Inferior parietal cortex (tissue), 1 donor: ENCODE results near the gene FAM185A.
"Not testable (repeated sequence)": the region's sequence is repeated elsewhere in the genome, so short reads cannot be mapped to it uniquely, and the experiment has no call there.

Experiments
- DNase-seq: peaks from one replicate; pipeline ENCODE4 v3.0.0-alpha.2; 2016; ENCODE audit errors: extremely low spot score

Gene FAM185A

DNA sequence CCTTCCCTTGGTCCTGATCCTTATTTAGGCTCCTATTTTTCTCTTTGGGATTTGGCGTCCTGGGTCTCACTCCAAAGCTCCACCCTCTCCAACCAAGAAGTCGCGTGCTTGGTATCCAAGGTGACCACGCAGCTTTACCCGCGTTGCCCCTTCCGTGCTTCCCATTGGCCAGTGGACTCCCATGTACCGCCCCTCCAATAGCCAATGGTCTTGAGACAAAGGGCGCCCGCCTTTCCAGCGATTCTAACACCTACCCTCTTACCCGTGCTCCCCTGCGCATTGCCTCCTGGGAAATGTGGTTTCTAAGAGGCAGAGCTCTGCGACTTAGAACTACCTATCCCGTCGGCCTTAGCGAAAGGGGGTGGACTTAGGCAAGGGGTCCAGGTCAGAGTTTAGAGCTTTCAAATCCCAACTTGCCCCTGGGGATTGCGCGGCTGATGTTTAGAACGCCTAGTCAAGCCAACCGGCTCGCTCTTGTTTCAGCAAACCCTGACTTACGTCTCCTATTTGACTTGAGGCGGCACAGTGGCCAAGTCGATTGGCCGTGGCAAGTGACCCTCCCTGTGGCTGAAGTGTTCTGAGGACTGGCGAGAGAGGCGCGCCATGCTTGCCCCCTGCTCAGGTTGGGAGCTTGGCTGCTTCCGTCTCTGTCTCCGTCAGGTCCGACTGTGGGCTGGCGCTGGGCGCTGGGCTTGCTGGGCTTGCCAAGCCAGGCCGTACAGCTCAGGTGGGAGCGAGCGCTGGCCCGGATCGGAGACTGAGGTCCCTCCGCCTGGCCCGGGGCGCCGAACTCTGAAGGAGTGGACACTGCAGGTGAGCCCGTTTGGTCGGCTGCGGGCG lies at the start of gene FAM185A:
FAM185A (plus strand) TSS at position 395 of the 840 bp plus-strand sequence; CDS start at position 604, 209 bp downstream.
- DNase-seq, result peak; percentile 100

DNA sequence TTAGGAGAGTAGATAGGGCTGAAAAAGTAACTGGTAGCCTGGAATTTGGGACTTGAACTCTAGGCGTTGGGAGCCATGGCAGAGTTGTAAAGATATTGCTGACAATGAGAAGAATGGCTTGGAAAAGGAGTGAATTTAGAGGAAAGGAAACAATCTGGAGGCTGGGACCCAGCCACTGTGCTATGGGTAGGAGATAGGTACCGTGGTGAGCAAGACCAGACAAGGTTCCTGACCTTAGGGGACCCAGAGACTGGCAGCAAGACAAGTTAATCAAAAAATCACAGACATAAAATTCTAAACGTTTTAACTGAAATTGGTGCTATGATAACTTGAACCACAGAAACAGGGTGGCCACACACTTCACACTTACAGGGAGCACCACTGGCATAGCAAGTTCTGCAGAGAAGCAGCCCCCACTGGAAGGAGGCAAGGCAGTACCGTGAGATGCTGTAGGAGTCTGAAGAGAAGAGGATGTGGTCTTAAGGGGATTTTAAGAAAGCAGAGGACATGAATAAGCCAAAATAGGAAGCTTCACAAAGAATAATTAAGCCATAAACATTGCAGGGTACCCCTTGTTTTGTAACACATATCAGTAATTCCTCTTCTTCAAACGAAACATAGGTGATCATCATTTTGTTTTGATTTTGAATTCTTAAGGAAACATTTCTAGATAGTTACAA lies 35.6 kb upstream of the FAM185A start:
- DNase-seq, result not testable (repeated sequence)

DNA sequence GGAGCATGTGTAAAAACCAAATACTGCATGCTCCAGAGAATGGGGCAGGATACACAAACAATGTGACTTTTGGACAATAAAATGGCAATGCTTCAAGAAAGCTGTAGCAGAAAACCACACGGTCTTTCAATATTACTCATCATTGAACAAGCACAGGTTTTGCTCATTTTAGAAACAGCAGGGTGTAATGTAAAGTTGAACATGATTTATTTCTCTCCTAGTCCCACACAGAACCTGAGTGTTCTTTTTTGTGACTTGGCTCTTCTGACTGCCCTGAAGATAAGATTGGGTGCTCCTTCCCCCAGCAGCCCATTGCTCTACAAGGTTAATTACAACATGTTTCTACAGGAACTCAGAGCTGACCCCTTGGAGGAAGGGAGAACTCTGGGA lies 35.1 kb upstream of the FAM185A start:
- not testable (repeated sequence) for DNase-seq

DNA sequence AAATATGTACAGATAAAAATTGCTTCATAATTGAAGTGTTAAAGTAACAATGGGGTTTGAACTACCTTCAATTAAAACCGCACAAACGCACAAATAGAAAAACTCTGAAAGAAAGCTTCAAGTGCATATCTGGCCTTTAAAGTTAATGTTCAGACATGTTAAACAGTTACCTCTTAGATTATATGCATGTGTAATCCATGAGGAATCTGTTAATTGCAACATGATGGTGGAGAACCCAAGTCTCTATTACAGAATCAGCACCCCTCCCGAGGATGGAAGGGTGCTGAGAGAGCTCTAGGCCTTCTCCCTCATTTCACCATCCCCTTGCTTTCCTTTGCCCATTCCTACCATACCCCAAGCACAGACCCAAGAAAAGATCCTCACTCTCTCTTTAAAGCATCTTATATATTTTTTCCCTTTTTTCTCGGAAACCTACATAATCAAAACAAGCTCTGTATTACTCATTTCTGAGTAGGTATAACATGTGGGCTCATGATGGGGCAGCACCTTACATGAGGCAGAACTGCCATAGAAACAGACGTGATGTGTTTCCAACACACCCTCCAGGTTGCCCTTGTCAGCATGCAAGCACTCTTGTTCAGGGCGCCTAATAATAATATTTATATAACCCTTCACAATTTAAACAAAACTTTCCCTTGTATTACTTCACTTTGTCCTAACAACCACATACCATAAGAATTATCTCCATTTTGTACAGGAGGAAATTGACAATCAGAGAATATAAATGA lies 33.9 kb upstream of the FAM185A start:
- DNase-seq, result not testable (repeated sequence)

DNA sequence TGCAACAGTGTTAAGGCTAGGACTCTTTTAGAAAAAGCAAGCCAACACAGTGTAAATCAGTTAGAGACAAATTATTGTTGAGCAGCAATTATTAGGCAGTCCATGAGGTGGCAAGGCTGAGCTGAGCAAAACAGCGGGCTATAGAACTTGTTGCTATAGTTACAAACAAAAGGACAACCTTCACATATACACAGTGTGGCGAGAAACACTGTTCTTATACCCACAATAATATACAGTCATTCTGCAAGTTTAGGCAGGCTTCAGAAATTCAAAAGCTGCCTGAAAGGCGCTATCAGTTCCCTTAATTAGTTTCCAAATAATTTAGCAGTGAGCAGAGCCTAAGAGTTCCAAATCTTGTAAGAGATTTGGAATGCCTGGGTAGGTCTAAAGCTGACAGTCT lies 33.1 kb upstream of the FAM185A start:
- DNase-seq, result not testable (repeated sequence)

DNA sequence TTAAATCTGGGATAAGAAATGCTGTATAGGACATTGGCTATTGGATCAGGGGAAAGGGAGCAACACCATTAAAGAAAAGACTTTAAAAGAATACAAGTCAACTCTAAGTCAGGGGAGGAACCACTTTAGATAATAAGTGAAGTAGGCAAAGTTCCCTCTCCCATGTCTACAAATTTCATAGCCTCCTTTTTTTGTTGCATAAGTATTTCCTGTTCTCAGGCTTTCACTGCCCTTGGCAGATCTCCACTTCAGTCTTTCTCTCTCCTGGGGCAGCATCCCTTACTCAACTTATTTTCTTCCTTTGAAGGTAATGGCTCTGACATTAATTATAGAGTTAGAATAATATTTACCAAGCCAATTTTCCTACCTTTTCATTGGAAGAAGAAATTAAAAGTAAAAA lies 30.3 kb upstream of the FAM185A start:
- not testable (repeated sequence) for DNase-seq

DNA sequence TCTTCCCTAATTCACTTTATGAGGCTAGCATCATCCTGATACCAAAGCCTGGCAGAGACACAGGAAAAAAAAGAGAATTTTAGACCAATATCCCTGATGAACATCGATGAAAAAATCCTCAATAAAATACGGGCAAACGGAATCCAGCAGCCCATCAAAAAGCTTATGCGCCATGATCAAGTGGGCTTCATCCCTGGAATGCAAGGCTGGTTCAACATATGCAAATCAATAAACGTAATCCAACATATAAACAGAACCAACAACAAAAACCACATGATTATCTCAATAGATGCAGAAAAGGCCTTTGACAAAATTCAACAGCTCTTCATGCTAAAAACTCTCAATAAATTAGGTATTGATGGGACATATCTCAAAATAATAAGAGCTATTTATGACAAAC lies 22.6 kb upstream of the FAM185A start:
- DNase-seq, result not testable (repeated sequence)

DNA sequence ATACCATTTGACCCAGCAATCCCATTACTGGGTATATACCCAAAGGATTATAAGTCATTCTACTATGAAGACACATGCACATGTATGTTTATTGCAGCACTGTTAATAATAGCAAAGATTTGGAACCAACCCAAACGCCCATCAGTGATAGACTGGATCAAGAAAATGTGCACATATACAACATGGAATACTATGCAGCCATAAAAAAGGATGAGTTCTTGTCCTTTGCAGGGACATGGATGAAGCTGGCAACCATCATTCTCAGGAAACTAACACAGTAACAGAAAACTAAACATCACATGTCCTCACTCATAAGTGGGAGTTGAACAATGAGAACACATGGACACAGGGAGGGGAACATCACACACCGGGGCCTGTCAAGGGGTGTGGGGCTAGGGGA lies 19.1 kb upstream of the FAM185A start:
- not testable (repeated sequence) for DNase-seq

DNA sequence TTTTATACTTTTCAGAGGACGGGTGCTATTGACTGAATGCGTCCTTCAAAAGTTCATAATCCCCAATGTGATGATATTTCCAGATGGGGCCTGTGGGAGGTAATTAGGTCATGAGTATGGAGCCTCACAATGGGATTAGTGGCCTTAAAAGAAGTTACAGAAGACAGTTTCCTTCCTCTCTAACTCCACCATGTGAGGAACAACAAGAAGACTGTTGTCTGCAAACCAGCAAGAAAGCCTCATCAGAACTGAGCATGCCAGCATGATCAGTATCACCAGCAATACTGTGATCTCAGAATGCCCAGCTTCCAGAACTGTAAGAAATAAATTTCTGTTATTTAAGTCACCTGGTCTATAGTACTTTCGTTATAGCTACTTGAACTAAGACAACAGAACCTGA lies 18.4 kb upstream of the FAM185A start:
- DNase-seq, result not testable (repeated sequence)

DNA sequence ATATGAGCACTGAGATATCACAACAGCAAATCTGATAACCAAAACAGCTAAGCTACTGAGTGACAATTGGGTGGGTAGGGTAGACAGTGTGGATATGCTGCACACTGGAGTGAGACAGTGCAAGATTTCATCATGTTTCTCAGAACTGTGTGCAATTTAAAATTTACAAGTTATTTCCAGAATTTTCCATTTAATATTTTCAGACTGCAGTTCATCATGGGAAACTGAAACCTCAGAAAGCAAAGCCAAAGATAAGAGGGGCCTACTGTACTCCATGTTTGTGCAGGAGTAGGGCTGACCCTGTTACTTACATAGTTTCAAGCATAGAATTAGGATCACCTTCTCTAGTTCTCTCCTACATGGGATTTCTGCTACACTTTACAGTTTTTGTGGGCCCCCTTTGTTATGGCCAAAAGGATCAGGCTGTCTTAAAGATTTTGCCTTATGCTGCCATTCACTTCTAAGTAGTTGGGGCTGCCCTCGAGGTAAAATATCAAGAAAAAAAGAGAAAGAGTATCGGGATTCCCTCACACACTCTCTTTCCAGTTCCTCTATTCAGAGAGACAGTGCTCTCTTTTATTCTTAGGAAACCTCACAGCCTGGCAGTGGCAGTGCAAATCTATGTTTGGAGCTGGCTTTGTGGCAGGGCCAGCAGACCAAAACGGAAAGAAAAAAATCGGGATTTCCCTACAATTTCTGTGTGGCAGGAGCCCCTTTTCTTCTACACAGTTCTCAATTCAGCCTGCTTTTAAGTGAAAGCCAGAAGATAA lies 6.6 kb upstream of the FAM185A start:
- peak; percentile 29 for DNase-seq

DNA sequence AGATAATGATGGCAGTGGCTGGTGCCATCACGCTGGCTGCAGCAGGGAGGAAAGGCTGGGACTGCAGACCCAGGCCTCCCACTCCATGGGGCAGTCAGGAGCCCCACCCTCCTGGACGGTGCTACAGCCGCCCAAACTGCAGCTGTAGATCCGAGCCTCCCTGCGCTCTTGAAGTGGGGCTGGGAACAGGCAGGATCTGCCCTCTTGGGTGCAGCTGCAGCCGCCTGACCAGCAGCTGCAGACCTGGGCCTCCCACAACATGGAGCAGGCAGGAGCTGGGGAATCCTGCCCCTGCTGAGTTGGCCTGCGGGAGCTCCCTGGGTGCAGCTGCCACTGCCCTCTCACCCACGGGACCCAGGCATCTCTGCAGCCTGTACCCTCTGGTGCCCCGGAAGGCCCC lies 4.9 kb upstream of the FAM185A start:
- not testable (repeated sequence) for DNase-seq

DNA sequence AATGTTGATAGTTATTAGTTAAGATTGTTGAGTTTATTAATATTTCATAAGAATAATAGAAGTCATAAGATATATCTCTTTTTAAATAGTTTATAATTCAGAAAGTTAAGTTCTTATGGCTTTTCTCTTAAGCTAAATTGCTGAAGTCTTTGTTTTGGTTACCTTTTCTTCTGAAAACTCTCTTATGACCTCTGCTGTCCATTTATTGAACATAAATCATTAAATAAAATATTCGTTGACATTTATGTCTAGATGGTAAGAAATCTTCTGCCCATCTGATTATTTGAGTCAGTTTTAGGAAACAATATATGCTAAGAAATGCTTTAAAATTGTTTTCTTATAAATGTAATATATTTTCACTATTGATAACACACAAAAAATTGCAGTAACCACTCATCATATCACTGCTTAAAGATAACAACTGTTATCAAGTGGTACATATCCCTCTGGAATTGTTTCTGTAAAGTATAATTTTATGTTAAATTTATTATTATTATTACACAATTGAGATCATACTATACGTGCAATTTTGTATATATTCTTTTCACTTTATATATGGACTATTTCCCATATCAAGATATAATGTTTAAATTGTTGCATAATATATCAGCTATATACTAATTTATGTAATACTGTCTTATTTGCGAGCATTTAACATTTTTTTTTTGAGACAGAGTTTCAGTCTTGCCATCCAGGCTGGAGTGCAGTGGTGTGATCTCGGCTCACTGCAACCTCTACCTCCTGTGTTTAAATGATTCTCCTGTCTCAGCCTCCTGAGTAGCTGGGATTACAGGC lies 3.1 kb upstream of the FAM185A start:
- not testable (repeated sequence) for DNase-seq

DNA sequence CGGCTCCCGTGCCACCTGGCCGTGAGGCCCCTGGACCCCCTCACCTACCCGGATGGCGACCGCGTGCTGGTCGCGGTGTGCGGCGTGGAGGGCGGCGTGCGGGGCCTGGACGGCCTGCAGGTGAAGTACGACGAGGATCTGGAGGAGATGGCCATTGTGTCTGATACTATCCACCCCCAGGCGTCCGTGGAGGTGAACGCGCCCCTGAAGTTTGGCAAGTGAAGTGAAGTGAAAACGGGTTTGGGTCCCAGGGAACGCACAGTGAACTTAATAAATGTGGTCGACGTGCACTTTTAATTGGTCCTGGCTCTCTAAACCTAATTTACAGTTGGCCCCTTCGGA lies 617 bp downstream of the FAM185A start:
- DNase-seq, result not testable (repeated sequence)

DNA sequence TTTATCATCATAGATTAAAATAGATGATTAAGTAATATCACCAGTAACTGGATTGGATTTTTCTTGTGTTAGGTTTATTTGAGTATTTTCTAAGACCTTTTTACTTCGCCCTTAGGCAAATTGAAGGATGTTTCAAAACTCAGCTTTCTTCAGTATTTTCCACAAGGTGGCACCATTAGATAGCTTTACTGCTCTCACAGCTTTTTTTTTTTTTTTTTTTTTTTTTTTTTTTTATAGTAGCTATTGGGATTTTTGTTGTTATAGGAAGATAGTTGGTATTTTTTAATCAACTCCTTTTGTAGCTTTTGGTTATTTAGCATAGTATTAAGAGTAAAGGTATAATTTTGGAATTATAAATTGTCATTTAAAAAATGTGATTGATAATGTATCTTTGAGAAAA lies 9.4 kb downstream of the FAM185A start:
- not testable (repeated sequence) for DNase-seq

DNA sequence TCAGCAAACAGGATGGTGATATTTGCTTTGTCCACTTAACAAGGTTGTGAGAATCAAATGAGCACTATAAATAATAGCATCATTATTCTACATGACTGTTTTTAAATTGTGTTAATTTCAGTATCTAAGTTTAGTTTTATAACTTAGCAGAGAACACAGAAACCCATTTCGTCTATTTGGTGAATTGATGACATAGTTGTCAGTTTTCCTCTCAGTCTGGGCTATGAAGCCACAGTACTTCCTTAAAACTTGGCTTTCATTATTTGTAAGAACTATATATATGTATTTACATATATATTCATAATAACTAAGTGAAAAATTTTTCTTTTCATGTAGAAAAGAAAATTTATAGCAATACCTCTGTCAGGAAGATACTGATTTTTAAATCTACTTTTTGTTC lies 11.1 kb downstream of the FAM185A start:
- DNase-seq, result not testable (repeated sequence)

DNA sequence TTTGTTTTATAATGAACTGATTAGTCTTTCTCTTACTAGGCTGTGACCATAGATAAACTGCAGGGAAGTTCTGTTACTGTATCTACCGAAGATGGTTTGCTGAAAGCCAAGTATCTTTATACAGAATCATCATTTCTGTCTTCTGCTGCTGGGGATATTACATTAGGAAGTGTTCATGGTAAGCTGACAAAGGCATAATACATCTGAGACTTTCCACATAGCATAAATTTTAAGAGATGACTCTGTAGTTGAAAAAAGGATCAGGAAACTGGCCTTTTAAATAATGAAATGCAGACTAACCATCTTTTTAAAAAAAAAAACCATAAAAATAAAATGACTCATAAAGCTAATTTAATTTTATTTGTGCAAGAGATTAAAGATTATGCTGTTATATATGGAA lies 12.4 kb downstream of the FAM185A start:
- not testable (repeated sequence) for DNase-seq

DNA sequence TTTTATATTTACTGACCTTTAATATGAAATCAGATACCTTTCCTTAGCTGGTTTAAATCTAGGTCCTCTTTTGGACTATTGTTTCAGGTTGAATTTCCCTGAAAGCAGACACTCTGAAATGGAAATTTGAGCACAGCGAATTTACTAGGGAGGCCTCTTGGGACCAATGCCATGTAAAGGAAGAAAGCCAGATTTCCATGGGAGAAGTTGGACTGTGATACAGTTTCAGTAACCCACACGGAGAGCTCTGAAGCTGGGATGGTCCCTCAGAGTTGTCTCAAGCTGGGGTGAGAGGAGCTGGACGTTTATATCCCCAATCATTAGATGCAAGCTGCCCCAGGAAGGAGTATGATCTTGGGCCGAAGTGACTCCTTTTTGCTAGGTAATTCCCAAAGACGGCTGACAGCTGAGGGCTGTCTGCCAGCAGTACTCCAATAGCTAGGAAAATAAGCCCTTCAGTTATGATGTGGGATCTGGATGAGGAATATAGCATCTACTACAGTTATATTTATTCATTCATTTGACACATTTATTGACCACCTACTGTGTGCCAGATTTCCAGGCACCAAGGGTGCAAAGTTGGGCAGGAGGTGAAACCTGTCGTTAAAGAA lies 14.6 kb downstream of the FAM185A start:
- DNase-seq, result not testable (repeated sequence)

DNA sequence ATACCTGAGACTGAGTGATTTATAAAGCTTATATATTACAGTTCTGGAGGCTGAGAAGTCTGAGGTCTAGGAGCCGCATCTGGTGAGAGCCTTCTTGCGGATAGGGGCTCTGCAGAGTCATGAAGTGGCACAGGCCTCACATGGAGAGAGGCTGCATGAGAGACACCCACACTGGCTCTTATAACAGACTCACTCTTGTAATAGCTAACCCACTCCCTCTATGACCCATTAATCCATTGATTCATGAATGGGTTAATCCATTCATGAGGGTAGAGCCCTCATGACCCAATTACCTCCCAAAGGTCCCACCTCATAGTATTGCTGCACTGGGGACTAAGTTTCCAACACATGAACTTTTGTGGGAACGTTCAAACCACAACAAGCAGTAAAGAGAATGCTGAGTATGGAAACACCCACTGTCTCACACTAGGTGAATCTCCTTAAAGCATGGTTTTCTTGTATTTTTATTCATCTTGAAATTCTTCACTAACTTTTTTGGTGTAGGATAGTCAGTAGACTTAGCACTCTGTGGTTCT lies 20.9 kb downstream of the FAM185A start:
- not testable (repeated sequence) for DNase-seq

DNA sequence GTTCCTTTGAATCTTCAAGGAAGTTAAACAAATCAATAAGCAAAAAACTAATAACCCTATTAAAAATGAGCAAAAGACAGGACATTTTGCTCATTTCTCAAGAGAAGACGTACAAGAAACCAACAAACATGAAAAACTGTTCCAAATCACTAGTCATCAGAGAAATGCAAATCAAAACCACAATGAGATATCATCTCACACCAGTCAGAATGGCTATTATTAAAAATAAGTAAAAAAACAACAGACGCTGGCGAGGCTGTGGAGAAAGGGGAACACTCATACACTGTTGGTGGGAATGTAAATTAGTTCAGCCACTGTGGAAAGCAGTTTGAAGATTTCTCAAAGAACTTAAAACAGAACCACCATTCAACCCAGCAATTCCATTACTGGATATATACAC lies 21.7 kb downstream of the FAM185A start:
- not testable (repeated sequence) for DNase-seq

DNA sequence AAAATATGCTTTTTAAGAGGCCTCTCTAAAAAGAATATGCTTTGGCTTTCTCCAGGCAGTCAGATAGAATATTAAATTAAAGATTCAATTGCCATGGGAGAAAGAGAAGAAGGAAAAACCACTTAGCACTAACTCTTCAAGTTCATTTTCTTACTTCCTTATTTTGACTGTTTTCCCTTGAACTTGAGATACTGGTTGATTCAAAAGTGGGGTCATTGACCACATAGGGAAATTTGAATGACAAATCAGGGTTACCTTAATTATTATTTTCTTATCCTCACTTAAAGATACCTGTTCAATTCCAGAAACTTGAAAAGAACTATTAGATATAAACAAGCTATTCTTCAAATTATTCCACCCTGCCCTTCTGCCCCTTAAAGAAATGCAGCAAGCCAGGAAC lies 27.4 kb downstream of the FAM185A start:
- DNase-seq, result not testable (repeated sequence)
